ENCODE measurements around the gene SGPL1.

SGPL1 gene

GRCh38 chr10:70908406-70909296 is 92.9 kb downstream of the SGPL1 start:
- H3K4me3 ChIP-seq (ENCODE audit: low read depth, low read length): no peak overlapping the region
- H3K27ac ChIP-seq (ENCODE audit: low read depth, low read length): no peak overlapping the region
- no peak overlapping the region for H3K4me2 ChIP-seq (ENCODE audit: low read length)
- no peak overlapping the region for H3K23ac ChIP-seq (ENCODE audit: low read length)
- no peak overlapping the region for H2BK5ac ChIP-seq (ENCODE audit: low read depth, low read length, poor library complexity)
- no peak overlapping the region for H3K14ac ChIP-seq (ENCODE audit: low read length)
- H2BK120ac ChIP-seq (ENCODE audit: insufficient read depth, low read length, poor library complexity): no peak overlapping the region
- peaks cover 3% of the 10 kb centered on the region for H3K9me3 ChIP-seq (ENCODE audit: insufficient read depth, low read depth, low read length)
- no peak overlapping the region for H2BK12ac ChIP-seq (ENCODE audit: low read length)
- H3K79me2 ChIP-seq (ENCODE audit: control insufficient read depth, insufficient read depth, low read length, poor library complexity): no peaks in the 10 kb centered on the region
- no peak for DNase-seq
- no peaks in the 10 kb centered on the region for H3K27me3 ChIP-seq (ENCODE audit: insufficient read depth, low read length)
- H3K79me1 ChIP-seq (ENCODE audit: low read length): no peaks in the 10 kb centered on the region
- H3K4me1 ChIP-seq (ENCODE audit: control insufficient read depth in 1 of 2, insufficient read depth in 2 of 2, low read length in 2 of 2): no peaks in the 10 kb centered on the region
- H4K8ac ChIP-seq (ENCODE audit: low read depth, low read length): no peak overlapping the region
- H4K91ac ChIP-seq (ENCODE audit: low read depth, low read length): no peak overlapping the region
- H3K9ac ChIP-seq (ENCODE audit: low read length): no peak overlapping the region
- H2AK5ac ChIP-seq (ENCODE audit: low read length): no peak overlapping the region
- H3K18ac ChIP-seq (ENCODE audit: low read length): no peak overlapping the region
- H4K12ac ChIP-seq (ENCODE audit: low read depth, low read length): no peak overlapping the region
- 100% methylated on average over 1 of the region's 12 CpGs for WGBS (ENCODE audit: extremely low coverage, insufficient coverage, insufficient read length)
- no peak overlapping the region for H2AFZ ChIP-seq (ENCODE audit: insufficient read depth, low read length, poor library complexity)
- H3K36me3 ChIP-seq (ENCODE audit: control insufficient read depth in 1 of 2, insufficient read depth in 2 of 2, low read length in 2 of 2): no peaks in the 10 kb centered on the region
- H3K4ac ChIP-seq (ENCODE audit: low read depth, low read length): no peak overlapping the region

GRCh38 chr10:70909326-70909935 is 93.7 kb downstream of the SGPL1 start:
- Histone ChIP-seq H3K36me3 (ENCODE audit: control insufficient read depth in 1 of 2, insufficient read depth in 2 of 2, low read length in 2 of 2) (no peaks in the 10 kb centered on the region), H3K9me3 (ENCODE audit: insufficient read depth, low read depth, low read length) (peaks cover 6% of the 10 kb centered on the region), H2AK5ac (ENCODE audit: low read length) (no peak overlapping the region), H3K4me3 (ENCODE audit: low read depth, low read length) (no peak overlapping the region), H2BK120ac (ENCODE audit: insufficient read depth, low read length, poor library complexity) (no peak overlapping the region), H4K91ac (ENCODE audit: low read depth, low read length) (no peak overlapping the region), H3K4ac (ENCODE audit: low read depth, low read length) (no peak overlapping the region), H3K79me2 (ENCODE audit: control insufficient read depth, insufficient read depth, low read length, poor library complexity) (no peaks in the 10 kb centered on the region), H3K4me2 (ENCODE audit: low read length) (no peak overlapping the region), H3K23ac (ENCODE audit: low read length) (no peak overlapping the region), H2AFZ (ENCODE audit: insufficient read depth, low read length, poor library complexity) (no peak overlapping the region), H3K9ac (ENCODE audit: low read length) (no peak overlapping the region), H4K12ac (ENCODE audit: low read depth, low read length) (no peak overlapping the region), H3K27me3 (ENCODE audit: insufficient read depth, low read length) (no peaks in the 10 kb centered on the region), H2BK5ac (ENCODE audit: low read depth, low read length, poor library complexity) (no peak overlapping the region), H3K27ac (ENCODE audit: low read depth, low read length) (no peak overlapping the region), H3K79me1 (ENCODE audit: low read length) (no peaks in the 10 kb centered on the region), H4K8ac (ENCODE audit: low read depth, low read length) (no peak overlapping the region), H2BK12ac (ENCODE audit: low read length) (no peak overlapping the region), H3K14ac (ENCODE audit: low read length) (no peak overlapping the region), H3K18ac (ENCODE audit: low read length) (no peak overlapping the region), H3K4me1 (ENCODE audit: control insufficient read depth in 1 of 2, insufficient read depth in 2 of 2, low read length in 2 of 2) (no peaks in the 10 kb centered on the region)
- 100% methylated on average over 1 of the region's 9 CpGs for WGBS (ENCODE audit: extremely low coverage, insufficient coverage, insufficient read length)
- DNase-seq: no peak

GRCh38 chr10:70910486-70911341 is 95.0 kb downstream of the SGPL1 start:
- no peaks in the 10 kb centered on the region for H3K79me1 ChIP-seq (ENCODE audit: low read length)

GRCh38 chr10:70911386-70911785 is 95.6 kb downstream of the SGPL1 start:
- WGBS (ENCODE audit: extremely low coverage, insufficient coverage, insufficient read length): no CpG with 5 or more reads among the region's 4 CpGs
- H3K14ac ChIP-seq (ENCODE audit: low read length): no peak overlapping the region
- H4K12ac ChIP-seq (ENCODE audit: low read depth, low read length): no peak overlapping the region
- no peaks in the 10 kb centered on the region for H3K79me1 ChIP-seq (ENCODE audit: low read length)
- no peak overlapping the region for H3K4me3 ChIP-seq (ENCODE audit: low read depth, low read length)
- H3K79me2 ChIP-seq (ENCODE audit: control insufficient read depth, insufficient read depth, low read length, poor library complexity): no peaks in the 10 kb centered on the region
- H3K27me3 ChIP-seq (ENCODE audit: insufficient read depth, low read length): peaks cover 2% of the 10 kb centered on the region
- H3K18ac ChIP-seq (ENCODE audit: low read length): no peak overlapping the region
- H3K27ac ChIP-seq (ENCODE audit: low read depth, low read length): no peak overlapping the region
- H3K36me3 ChIP-seq (ENCODE audit: control insufficient read depth in 1 of 2, insufficient read depth in 2 of 2, low read length in 2 of 2): no peaks in the 10 kb centered on the region
- H2AFZ ChIP-seq (ENCODE audit: insufficient read depth, low read length, poor library complexity): no peak overlapping the region
- no peak overlapping the region for H3K23ac ChIP-seq (ENCODE audit: low read length)
- H4K8ac ChIP-seq (ENCODE audit: low read depth, low read length): no peak overlapping the region
- no peak overlapping the region for H3K4ac ChIP-seq (ENCODE audit: low read depth, low read length)
- H3K4me2 ChIP-seq (ENCODE audit: low read length): no peak overlapping the region
- H3K9me3 ChIP-seq (ENCODE audit: insufficient read depth, low read depth, low read length): peaks cover 6% of the 10 kb centered on the region
- no peak overlapping the region for H2BK12ac ChIP-seq (ENCODE audit: low read length)
- DNase-seq: no peak
- H2BK5ac ChIP-seq (ENCODE audit: low read depth, low read length, poor library complexity): no peak overlapping the region
- H3K9ac ChIP-seq (ENCODE audit: low read length): no peak overlapping the region
- H4K91ac ChIP-seq (ENCODE audit: low read depth, low read length): no peak overlapping the region
- H2BK120ac ChIP-seq (ENCODE audit: insufficient read depth, low read length, poor library complexity): no peak overlapping the region
- no peaks in the 10 kb centered on the region for H3K4me1 ChIP-seq (ENCODE audit: control insufficient read depth in 1 of 2, insufficient read depth in 2 of 2, low read length in 2 of 2)
- no peak overlapping the region for H2AK5ac ChIP-seq (ENCODE audit: low read length)

More at GRCh38 chr10:70910486-70911341, 95.0 kb downstream of the SGPL1 start:
- Histone ChIP-seq H3K4me3 (ENCODE audit: low read depth, low read length) (no peak overlapping the region), H3K23ac (ENCODE audit: low read length) (no peak overlapping the region), H3K9ac (ENCODE audit: low read length) (no peak overlapping the region), H2AK5ac (ENCODE audit: low read length) (no peak overlapping the region), H2BK12ac (ENCODE audit: low read length) (no peak overlapping the region), H3K79me2 (ENCODE audit: control insufficient read depth, insufficient read depth, low read length, poor library complexity) (no peaks in the 10 kb centered on the region), H2BK120ac (ENCODE audit: insufficient read depth, low read length, poor library complexity) (no peak overlapping the region), H3K9me3 (ENCODE audit: insufficient read depth, low read depth, low read length) (peaks cover 6% of the 10 kb centered on the region), H3K27me3 (ENCODE audit: insufficient read depth, low read length) (peaks cover 2% of the 10 kb centered on the region), H2BK5ac (ENCODE audit: low read depth, low read length, poor library complexity) (no peak overlapping the region), H3K36me3 (ENCODE audit: control insufficient read depth in 1 of 2, insufficient read depth in 2 of 2, low read length in 2 of 2) (no peaks in the 10 kb centered on the region), H3K4me1 (ENCODE audit: control insufficient read depth in 1 of 2, insufficient read depth in 2 of 2, low read length in 2 of 2) (no peaks in the 10 kb centered on the region), H3K4me2 (ENCODE audit: low read length) (no peak overlapping the region), H3K14ac (ENCODE audit: low read length) (no peak overlapping the region), H2AFZ (ENCODE audit: insufficient read depth, low read length, poor library complexity) (no peak overlapping the region), H3K27ac (ENCODE audit: low read depth, low read length) (no peak overlapping the region), H3K18ac (ENCODE audit: low read length) (no peak overlapping the region), H4K91ac (ENCODE audit: low read depth, low read length) (no peak overlapping the region), H4K12ac (ENCODE audit: low read depth, low read length) (no peak overlapping the region), H3K4ac (ENCODE audit: low read depth, low read length) (no peak overlapping the region), H4K8ac (ENCODE audit: low read depth, low read length) (no peak overlapping the region)
- no CpG with 5 or more reads among the region's 16 CpGs for WGBS (ENCODE audit: extremely low coverage, insufficient coverage, insufficient read length)
- no peak for DNase-seq

All from trophoblast cell (in vitro differentiated cells and primary cell).